SH-SY5Y (cell line): ENCODE measurements around the gene P2RX7.

Experiments used
- GATA2 ChIP-seq: IDR thresholded peaks from 2 replicates; pipeline ENCODE4 v1.6.1; 2011; ENCODE audit warnings: mild to moderate bottlenecking, low read depth, low read length
- GATA3 ChIP-seq: IDR thresholded peaks from 2 replicates; pipeline ENCODE4 v1.6.1; 2011; ENCODE audit warnings: low read depth, mild to moderate bottlenecking, low read length, moderate library complexity

DNA sequence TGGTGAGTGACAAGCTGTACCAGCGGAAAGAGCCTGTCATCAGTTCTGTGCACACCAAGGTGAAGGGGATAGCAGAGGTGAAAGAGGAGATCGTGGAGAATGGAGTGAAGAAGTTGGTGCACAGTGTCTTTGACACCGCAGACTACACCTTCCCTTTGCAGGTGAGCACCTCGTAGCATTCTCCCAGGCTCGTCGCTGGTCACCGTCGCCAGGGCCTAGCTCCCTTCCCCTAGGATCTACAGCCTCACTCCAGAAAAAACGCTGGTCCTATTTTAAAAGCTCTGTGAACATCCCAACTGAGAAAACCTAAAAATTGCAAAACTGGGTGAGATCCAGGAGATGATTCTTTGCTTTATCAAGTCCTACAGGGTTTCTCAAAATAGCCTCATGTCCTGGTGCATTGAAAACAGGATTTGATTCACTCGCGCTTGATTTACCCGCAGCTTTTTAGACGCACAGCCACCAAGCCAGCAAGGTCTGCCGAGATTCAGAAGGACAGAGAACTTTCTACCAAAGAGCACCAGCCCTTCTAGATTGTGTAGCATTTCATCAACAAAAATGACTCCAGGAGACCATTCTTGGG, 22.2 kb downstream of the P2RX7 start:
- no peak for TF ChIP-seq GATA2
- TF ChIP-seq GATA3, result no peak
